DND-41 (cell line): Measurements from ENCODE around the gene ZDHHC11.

Source experiments
- ATAC-seq: fragments of 200-7000 bp; cut with Tn5 transposase; 3 replicates; pipeline ENCODE4 v1.9.1; 2021; ENCODE audit warnings: low read depth; ENCODE audit not compliant: insufficient read depth
- DNase-seq: peaks from one replicate; pipeline ENCODE4 v3.0.0-alpha.2; 2020
- H2AFZ ChIP-seq: 2 replicates; pipeline ENCODE4 v1.6.0; 2012; ENCODE audit warnings: low read depth, low read length
- H3K27ac ChIP-seq: 2 replicates; pipeline ENCODE4 v1.5.1; 2012; ENCODE audit warnings: low read length, inconsistent platforms
- H3K27me3 ChIP-seq: fragments of 200-600 bp; sonication (generic); 2 replicates; pipeline ENCODE4 v1.6.0; 2012; ENCODE audit warnings: low read length, mild to moderate bottlenecking, inconsistent platforms; ENCODE audit not compliant: insufficient read depth, poor library complexity
- H3K36me3 ChIP-seq: 2 replicates; pipeline ENCODE4 v1.5.1; 2012; ENCODE audit warnings: low read length, inconsistent platforms; ENCODE audit not compliant: insufficient read depth
- H3K4me1 ChIP-seq: 2 replicates; pipeline ENCODE4 v1.5.1; 2012; ENCODE audit warnings: mild to moderate bottlenecking, low read length; ENCODE audit not compliant: insufficient read depth
- H3K4me2 ChIP-seq: 2 replicates; pipeline ENCODE4 v1.6.0; 2012; ENCODE audit warnings: mild to moderate bottlenecking, moderate library complexity, low read length, inconsistent platforms; ENCODE audit not compliant: insufficient read depth
- H3K4me3 ChIP-seq, 2 experiments: fragments of 200-600 bp in 1 of 2; shearing (Covaris generic) in 1 of 2; 2 replicates each; pipeline ENCODE4 v1.5.1; 2012 to 2016; ENCODE audit warnings: inconsistent platforms in 2 of 2, low read length in 2 of 2, mild to moderate bottlenecking in 2 of 2, low read depth in 1 of 2, moderate library complexity in 1 of 2
- H3K79me2 ChIP-seq: 2 replicates; pipeline ENCODE4 v1.6.0; 2012; ENCODE audit warnings: low read length, inconsistent platforms; ENCODE audit not compliant: insufficient read depth
- H3K9ac ChIP-seq: 2 replicates; pipeline ENCODE4 v1.6.0; 2012; ENCODE audit warnings: low read depth, mild to moderate bottlenecking, inconsistent platforms, low read length, moderate library complexity
- H3K9me3 ChIP-seq: 2 replicates; pipeline ENCODE4 v1.5.1; 2012; ENCODE audit warnings: low read length, moderate library complexity, mild to moderate bottlenecking, inconsistent platforms; ENCODE audit not compliant: insufficient read depth, severe bottlenecking
- H4K20me1 ChIP-seq: 2 replicates; pipeline ENCODE4 v1.6.0; 2012; ENCODE audit warnings: low read length; ENCODE audit not compliant: insufficient read depth
- CTCF ChIP-seq: IDR thresholded peaks from 2 replicates; pipeline ENCODE4 v1.5.1; 2012; ENCODE audit warnings: borderline replicate concordance, low read length, moderate library complexity, mild to moderate bottlenecking; ENCODE audit not compliant: poor library complexity, severe bottlenecking; ENCODE audit errors: extremely low read depth
- EZH2 ChIP-seq: IDR thresholded peaks from 3 replicates; pipeline ENCODE4 v1.6.1; 2012; ENCODE audit warnings: borderline replicate concordance, low read depth, mild to moderate bottlenecking, moderate library complexity, low read length, inconsistent platforms; ENCODE audit not compliant: severe bottlenecking

The ZDHHC11 gene

GRCh38 chr5:892394-893136 is 41.8 kb upstream of the ZDHHC11 start, which contains the start of the genes BRD9 and TRIP13:
BRD9 (minus strand) TSS chr5:892801; CDS start chr5:892657, 144 bp downstream.
TRIP13 (plus strand) TSS chr5:892884; CDS start chr5:892999, 115 bp downstream.
- H3K4me3 ChIP-seq, result peak within 1 kb of the TSS; percentile 85 to 91
- no peaks in the 10 kb centered on the region for H3K9me3 ChIP-seq
- peak within 1 kb of the TSS; percentile 84 for H3K27ac ChIP-seq
- H3K27me3 ChIP-seq, result no peaks in the 10 kb centered on the region
- peaks cover 78% of the 10 kb centered on the region for H3K79me2 ChIP-seq
- TF ChIP-seq CTCF, result no peak
- no peak for TF ChIP-seq EZH2
- peak; percentile 94 for ATAC-seq
- peak within 1 kb of the TSS; percentile 92 for H3K9ac ChIP-seq
- DNase-seq, result peak; percentile 87
- H3K4me2 ChIP-seq, result peak within 1 kb of the TSS; percentile 99
- peaks cover 83% of the 10 kb centered on the region for H3K36me3 ChIP-seq
- H2AFZ ChIP-seq, result peak within 1 kb of the TSS; percentile 76
- peaks cover 49% of the 10 kb centered on the region for H3K4me1 ChIP-seq
- peaks cover 34% of the 10 kb centered on the region for H4K20me1 ChIP-seq

GRCh38 chr5:891837-892393 is 41.1 kb upstream of the ZDHHC11 start:
- ATAC-seq (peak; percentile 25), DNase-seq (peak; percentile 37)
- Histone ChIP-seq H3K27ac (peak overlapping the region; percentile 84), H3K9me3 (no peaks in the 10 kb centered on the region), H4K20me1 (peaks cover 37% of the 10 kb centered on the region), H3K4me2 (peak overlapping the region; percentile 99), H3K4me1 (peaks cover 49% of the 10 kb centered on the region), H3K9ac (peak overlapping the region; percentile 92), H2AFZ (peak overlapping the region; percentile 76), H3K27me3 (no peaks in the 10 kb centered on the region), H3K4me3 (peak overlapping the region; percentile 85 to 91), H3K36me3 (peaks cover 87% of the 10 kb centered on the region), H3K79me2 (peaks cover 79% of the 10 kb centered on the region)
- TF ChIP-seq CTCF (no peak), EZH2 (no peak)

- Histone ChIP-seq H3K9me3 (no peaks in the 10 kb centered on the region), H3K79me2 (peaks cover 78% of the 10 kb centered on the region), H3K4me1 (peaks cover 49% of the 10 kb centered on the region), H3K36me3 (peaks cover 87% of the 10 kb centered on the region), H3K27ac (peak overlapping the region; percentile 84), H2AFZ (no peak overlapping the region), H3K4me3 (peak overlapping the region; percentile 85 to 91; a peak in 3 of 4 replicates), H3K27me3 (no peaks in the 10 kb centered on the region), H3K4me2 (peak overlapping the region; percentile 99), H4K20me1 (peaks cover 41% of the 10 kb centered on the region), H3K9ac (peak overlapping the region; percentile 92)
- TF ChIP-seq EZH2, result no peak
- no peak for TF ChIP-seq CTCF
- DNase-seq, result no peak
- ATAC-seq, result no peak
Measured at GRCh38 chr5:891117-891836, 40.5 kb upstream of the ZDHHC11 start.
